Mucosa of stomach (tissue), 1 donor: ENCODE results near the gene PDE11A.

ENCODE experiments used
- H3K27me3 ChIP-seq: one replicate; pipeline ENCODE4 v1.7.0; 2013; ENCODE audit warnings: mild to moderate bottlenecking, low read length; ENCODE audit not compliant: control insufficient read depth, insufficient read depth
- H3K36me3 ChIP-seq: one replicate; pipeline ENCODE4 v1.7.0; 2013; ENCODE audit warnings: low read length; ENCODE audit not compliant: control insufficient read depth, insufficient read depth
- H3K4me1 ChIP-seq: one replicate; pipeline ENCODE4 v1.7.0; 2013; ENCODE audit warnings: mild to moderate bottlenecking, low read length; ENCODE audit not compliant: control insufficient read depth, insufficient read depth
- H3K4me3 ChIP-seq: one replicate; pipeline ENCODE4 v1.7.0; 2013; ENCODE audit warnings: low read length
- H3K9ac ChIP-seq: one replicate; pipeline ENCODE4 v1.7.0; 2013; ENCODE audit warnings: mild to moderate bottlenecking, low read length, moderate library complexity
- H3K9me3 ChIP-seq: one replicate; pipeline ENCODE4 v1.7.0; 2013; ENCODE audit warnings: mild to moderate bottlenecking, low read length, moderate library complexity; ENCODE audit not compliant: control insufficient read depth
- donor health status: Pancreatic carcinoma.

The PDE11A gene

DNA sequence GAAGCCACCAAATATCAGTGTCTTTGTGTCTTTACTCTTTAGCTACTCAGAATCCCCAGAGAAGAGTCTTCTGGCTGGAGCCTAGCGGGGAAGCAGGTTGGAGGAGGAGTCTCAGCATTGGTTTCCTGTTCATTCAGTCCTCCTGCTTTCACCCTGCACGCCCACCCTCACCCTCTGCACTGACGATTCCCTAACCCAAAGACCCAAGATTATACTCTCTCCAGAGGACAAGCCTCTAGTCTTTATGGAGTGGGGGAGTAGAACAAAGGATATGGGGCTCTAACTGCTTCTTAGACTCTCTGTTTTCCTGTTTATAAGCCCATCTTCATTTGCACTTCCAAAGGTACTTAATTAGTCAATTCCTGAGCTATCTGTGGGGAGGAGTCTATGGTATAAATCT lies 341.2 kb downstream of the PDE11A start:
- H3K9me3 ChIP-seq, result no peaks in the 10 kb centered on the region
- no peak overlapping the region for H3K4me3 ChIP-seq
- peaks cover 7% of the 10 kb centered on the region for H3K4me1 ChIP-seq
- H3K27me3 ChIP-seq, result no peaks in the 10 kb centered on the region
- no peaks in the 10 kb centered on the region for H3K36me3 ChIP-seq
- H3K9ac ChIP-seq, result no peak overlapping the region

DNA sequence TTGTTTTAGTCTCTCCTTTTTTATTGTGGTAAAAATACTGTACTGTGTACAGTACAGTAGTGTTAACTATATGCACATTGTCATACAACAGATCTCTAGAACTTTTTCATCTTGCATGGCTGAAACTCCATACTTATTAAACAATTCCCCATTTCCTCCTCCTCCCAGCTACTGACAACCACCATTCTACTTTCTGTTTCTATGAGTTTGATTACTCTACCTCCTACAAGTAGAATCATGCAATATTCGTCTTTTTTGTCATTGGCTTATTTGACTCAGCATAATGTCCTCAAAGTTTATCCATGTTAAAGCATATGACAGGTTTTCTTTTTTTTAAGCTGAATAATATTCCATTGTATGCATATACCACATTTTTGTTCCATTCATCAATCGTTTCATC lies 341.8 kb downstream of the PDE11A start:
- H3K4me1 ChIP-seq, result peaks cover 7% of the 10 kb centered on the region
- H3K4me3 ChIP-seq, result no peak overlapping the region
- H3K36me3 ChIP-seq, result no peaks in the 10 kb centered on the region
- H3K9ac ChIP-seq, result no peak overlapping the region
- no peaks in the 10 kb centered on the region for H3K9me3 ChIP-seq
- H3K27me3 ChIP-seq, result no peaks in the 10 kb centered on the region

DNA sequence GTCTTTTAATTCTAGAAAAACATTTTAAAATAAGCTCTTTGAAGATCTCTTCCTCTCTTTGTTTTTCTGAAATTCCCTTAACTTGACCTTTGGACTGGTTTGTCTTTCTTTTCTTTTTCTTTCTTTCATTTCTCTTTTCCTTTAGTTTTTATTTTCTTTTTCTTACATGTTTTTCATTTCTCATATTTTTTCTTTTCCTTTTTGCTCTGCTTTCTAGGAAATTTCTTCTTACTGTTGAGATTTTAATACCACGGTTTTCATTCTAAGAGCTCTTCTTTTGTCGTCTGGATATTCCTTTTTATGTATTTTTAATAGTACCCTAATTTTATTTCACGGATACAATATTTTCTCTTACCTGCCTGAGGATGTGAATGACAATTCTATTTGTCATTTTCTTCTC lies 342.2 kb downstream of the PDE11A start:
- H3K4me3 ChIP-seq, result no peak overlapping the region
- H3K9ac ChIP-seq, result no peak overlapping the region
- H3K36me3 ChIP-seq, result no peaks in the 10 kb centered on the region
- peaks cover 7% of the 10 kb centered on the region for H3K4me1 ChIP-seq
- no peaks in the 10 kb centered on the region for H3K9me3 ChIP-seq
- no peaks in the 10 kb centered on the region for H3K27me3 ChIP-seq

DNA sequence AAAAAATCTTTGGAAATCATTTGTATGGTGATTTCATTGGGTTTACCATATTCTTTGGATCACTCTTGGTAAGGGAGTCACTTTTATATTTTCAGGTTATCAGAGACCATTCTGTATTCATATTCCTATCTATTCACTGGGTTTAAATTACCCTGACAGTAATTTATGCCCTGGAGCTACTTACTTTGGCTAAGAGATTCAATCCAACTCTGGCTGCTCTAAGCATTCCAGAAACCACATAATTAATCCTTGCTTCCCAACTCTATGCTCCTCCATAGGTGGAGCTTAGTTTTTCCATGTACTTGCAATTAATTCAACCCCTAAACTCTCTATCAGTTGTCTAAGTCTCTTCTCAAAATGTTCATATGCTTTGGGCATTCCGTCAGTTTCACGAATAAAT lies 343.7 kb downstream of the PDE11A start:
- H3K9me3 ChIP-seq, result no peaks in the 10 kb centered on the region
- no peak overlapping the region for H3K9ac ChIP-seq
- peaks cover 14% of the 10 kb centered on the region for H3K4me1 ChIP-seq
- H3K36me3 ChIP-seq, result no peaks in the 10 kb centered on the region
- H3K4me3 ChIP-seq, result no peak overlapping the region
- no peaks in the 10 kb centered on the region for H3K27me3 ChIP-seq

DNA sequence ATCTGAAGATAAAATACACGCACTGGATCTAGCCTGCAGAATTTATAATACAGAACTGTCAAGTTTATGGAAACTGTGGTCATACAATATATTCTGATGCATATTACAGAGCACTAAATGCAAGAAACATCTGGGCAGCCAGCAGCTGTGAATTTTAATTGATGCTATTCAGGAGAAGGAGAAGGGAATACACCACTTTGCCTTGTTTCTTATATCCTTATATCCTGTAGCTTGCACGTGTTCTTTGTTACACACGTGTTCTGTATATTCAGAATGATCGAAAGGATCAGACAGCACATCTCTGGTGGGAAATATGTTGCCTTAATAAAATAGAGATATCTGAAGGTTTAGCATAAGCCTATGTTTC lies 344.2 kb downstream of the PDE11A start:
- Histone ChIP-seq H3K36me3 (no peaks in the 10 kb centered on the region), H3K9me3 (no peaks in the 10 kb centered on the region), H3K4me1 (peaks cover 14% of the 10 kb centered on the region), H3K9ac (no peak overlapping the region), H3K27me3 (no peaks in the 10 kb centered on the region), H3K4me3 (no peak overlapping the region)

DNA sequence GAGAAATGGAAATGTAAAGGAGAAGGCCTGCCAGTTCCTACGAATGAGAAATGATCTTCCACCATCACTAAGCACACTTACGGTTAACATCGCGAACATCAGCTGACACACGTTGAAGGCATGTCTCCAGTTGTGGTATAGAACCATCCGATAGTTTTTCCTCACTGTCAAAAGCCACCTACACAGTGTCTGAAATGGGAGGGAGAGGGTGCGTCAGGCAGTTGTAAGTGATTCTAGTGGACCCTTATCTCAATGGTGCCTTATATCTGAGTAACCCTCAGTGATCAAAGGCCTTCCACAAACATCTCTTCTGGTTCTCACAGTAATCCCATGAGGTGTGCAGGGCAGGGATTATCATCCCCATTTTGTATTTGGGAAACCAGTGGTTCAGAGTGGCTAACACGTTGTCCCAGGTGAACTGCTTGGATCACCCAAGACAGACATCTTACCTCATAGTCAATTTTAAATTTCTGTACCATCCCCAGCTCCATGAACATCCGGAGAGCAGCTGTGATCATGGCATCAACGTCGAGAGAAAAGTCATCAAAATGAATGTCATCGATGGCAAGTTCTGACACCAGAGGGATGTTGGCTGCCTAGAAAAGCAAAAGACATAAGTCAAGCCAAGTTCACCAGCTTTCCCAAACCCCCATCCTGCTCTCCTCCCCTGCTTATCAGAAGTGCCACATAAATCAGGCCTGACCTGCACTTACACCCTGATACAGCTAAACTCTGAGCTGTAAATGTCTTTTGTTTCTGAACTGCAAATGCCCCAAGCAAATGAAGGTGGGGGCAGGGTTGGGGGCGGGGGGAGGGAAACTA lies 344.8 kb downstream of the PDE11A start:
- no peaks in the 10 kb centered on the region for H3K9me3 ChIP-seq
- no peaks in the 10 kb centered on the region for H3K36me3 ChIP-seq
- no peak overlapping the region for H3K9ac ChIP-seq
- peaks cover 14% of the 10 kb centered on the region for H3K4me1 ChIP-seq
- no peaks in the 10 kb centered on the region for H3K27me3 ChIP-seq
- no peak overlapping the region for H3K4me3 ChIP-seq

DNA sequence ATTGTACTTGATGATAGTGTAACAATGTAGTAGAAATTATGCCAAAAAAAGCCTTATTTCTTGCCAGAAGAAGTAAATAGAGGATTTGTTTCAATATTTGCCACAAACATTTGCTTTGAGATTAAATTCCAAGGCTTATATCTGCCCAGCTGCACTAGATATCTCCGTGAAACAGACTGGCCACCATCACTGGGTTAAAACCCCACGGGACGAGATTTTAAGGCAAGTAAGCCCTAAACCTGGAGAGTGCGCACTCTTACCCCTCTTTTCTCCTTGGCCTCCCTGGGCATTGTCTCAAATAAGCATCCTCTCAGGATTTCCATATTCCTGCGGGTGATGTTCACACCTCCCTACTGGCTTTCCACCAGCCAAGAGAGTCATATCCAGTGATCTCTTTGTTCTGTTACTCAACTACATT lies 345.6 kb downstream of the PDE11A start:
- Histone ChIP-seq H3K36me3 (no peaks in the 10 kb centered on the region), H3K4me1 (peaks cover 14% of the 10 kb centered on the region), H3K9me3 (no peaks in the 10 kb centered on the region), H3K9ac (no peak overlapping the region), H3K4me3 (no peak overlapping the region), H3K27me3 (no peaks in the 10 kb centered on the region)

DNA sequence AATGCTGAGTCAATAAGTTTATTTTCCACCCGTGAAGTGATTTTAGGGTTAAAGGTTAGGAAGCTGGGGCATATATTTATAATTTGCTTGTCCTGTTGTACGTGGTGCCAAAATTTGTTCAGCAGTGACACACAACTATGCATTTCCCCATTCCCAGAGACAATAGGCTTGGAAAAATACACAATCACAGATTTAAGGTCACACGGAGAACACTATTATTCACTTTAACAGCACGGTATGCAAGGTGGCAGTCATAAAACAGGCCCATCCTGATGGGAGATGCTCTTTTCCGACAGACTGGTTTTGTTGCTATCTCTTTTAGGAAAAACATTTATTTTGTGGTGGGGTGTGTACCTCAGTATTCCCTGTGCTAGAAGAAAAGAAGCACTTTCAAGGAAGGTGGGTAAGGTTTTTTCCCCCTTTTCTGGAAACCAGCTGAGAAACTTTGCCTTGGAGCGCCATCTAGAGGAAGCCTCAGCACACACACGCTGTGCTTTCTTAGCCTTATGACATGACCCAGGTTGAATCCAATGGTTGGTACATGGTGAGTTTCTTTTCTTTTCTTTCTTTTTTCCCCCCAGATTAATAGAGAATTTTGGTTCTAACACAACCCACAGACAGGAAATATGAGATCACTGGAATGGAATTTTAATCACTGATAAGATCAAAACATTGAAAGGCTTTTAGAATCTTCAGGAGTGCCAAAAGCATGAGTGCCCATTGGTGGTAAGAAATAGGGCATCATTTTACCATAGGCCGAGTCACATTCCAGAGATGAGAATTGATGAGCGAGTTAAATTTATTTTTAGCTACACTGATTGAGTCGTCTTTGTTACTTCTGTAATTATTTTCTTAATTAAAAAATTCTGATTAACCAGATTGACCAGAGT lies 347.9 kb downstream of the PDE11A start:
- peaks cover 14% of the 10 kb centered on the region for H3K4me1 ChIP-seq
- H3K27me3 ChIP-seq, result no peaks in the 10 kb centered on the region
- H3K36me3 ChIP-seq, result no peaks in the 10 kb centered on the region
- no peaks in the 10 kb centered on the region for H3K9me3 ChIP-seq
- H3K9ac ChIP-seq, result no peak overlapping the region
- H3K4me3 ChIP-seq, result no peak overlapping the region

DNA sequence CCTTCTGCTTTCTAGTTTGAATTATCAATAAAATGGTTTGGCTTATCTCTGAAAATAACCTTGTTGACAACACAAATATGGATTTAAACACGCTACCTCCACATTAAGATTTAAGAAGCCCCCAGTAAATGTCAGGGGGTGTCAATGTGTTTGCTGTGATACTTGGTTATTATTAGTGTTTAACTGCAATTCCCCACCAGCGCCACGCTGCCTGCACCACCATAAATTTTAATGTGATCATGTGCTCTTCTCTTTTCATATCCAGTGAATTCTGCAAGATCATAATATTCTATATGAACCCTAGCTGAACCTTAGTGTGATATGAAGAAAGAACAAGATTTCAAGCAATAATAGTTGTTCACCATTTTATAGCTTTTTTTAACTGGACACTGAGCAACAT lies 349.3 kb downstream of the PDE11A start:
- no peaks in the 10 kb centered on the region for H3K9me3 ChIP-seq

DNA sequence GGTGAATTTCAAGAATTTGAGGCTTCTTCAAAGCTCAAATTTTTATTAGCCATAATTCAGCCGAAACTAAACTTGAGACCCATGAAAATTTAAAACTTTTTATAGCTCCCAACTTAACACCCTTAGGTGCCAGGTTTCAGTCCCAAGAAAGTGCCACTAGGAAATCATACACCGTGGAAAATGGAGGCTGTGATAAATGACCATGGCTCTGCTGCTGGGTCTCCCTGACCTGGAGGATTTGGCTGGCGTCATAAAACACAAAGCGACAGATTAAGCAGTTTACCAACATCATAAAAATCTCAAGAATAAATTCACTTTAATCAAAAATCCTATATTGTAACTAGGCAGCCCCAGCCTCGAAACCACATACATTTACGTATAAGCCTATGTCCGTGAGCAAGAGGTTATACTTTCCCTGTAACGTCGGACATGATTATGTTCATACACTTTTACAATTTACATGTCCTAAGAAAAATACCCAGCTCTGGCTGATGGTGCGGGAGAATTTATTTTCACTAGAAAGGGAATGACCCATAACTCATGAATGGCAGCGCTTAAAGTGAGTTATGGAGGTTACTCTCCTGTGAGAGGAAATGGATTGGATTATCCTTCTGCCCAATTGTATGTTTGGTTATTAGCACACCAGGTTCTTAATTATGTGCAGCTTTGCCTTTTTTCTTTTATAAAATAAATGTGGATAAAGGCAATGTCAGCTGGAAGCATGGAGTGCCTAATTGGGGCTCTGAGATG lies 350.6 kb downstream of the PDE11A start:
- H3K36me3 ChIP-seq, result no peaks in the 10 kb centered on the region
- H3K27me3 ChIP-seq, result no peaks in the 10 kb centered on the region
- H3K4me1 ChIP-seq, result peaks cover 12% of the 10 kb centered on the region
- no peak overlapping the region for H3K4me3 ChIP-seq
- no peak overlapping the region for H3K9ac ChIP-seq
- no peaks in the 10 kb centered on the region for H3K9me3 ChIP-seq

More for the DNA sequence above, 349.3 kb downstream of the PDE11A start:
- Histone ChIP-seq H3K36me3 (no peaks in the 10 kb centered on the region), H3K4me1 (peaks cover 14% of the 10 kb centered on the region), H3K4me3 (no peak overlapping the region), H3K27me3 (no peaks in the 10 kb centered on the region), H3K9ac (no peak overlapping the region)

DNA sequence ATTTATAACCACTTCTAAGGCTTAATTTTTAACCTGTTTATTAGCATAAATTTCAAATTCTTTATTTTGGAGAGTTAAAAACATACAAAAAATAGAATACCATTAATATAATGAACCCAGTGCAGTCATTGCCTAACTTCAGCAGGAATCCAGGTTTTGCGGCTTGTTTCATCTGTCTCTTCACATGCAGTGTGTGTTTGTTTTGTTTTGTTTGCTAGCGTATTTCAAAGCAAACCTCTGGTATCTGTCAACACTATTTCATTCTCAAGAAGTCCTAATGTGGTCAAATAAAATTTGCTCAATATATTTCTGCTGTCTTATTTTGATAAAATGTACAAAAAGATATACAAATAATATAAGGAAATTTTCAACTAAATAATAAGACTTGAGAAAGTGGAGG lies 351.5 kb downstream of the PDE11A start:
- peaks cover 7% of the 10 kb centered on the region for H3K4me1 ChIP-seq
- H3K4me3 ChIP-seq, result no peak overlapping the region
- no peaks in the 10 kb centered on the region for H3K9me3 ChIP-seq
- H3K9ac ChIP-seq, result no peak overlapping the region
- no peaks in the 10 kb centered on the region for H3K27me3 ChIP-seq
- no peaks in the 10 kb centered on the region for H3K36me3 ChIP-seq
